ENCODE data around the gene WDR77.
A peak's percentile ranks its signal among the peaks of the same experiment; 100 is the strongest.

The WDR77 gene

GRCh38 chr1:111406321-111406768 lies 42.7 kb downstream of the WDR77 start:
- TF ChIP-seq FOXM1 (IDR thresholded peaks at IDR 0.05; ENCODE audit: borderline replicate concordance, low read depth): no peak
- TF ChIP-seq CREB1 (IDR thresholded peaks at IDR 0.05; ENCODE audit: low read depth): no peak
- no peak for TF ChIP-seq TCF12 (IDR thresholded peaks at IDR 0.05; ENCODE audit: low read depth)
- no peak for TF ChIP-seq NFIC (IDR thresholded peaks at IDR 0.05)
- TF ChIP-seq TEAD4 (IDR thresholded peaks at IDR 0.05): no peak
- TF ChIP-seq RAD21 (IDR thresholded peaks at IDR 0.05; ENCODE audit: low read depth): no peak
- no peak for TF ChIP-seq MAX (IDR thresholded peaks at IDR 0.05)
- no peak for TF ChIP-seq EP300 (IDR thresholded peaks at IDR 0.05; ENCODE audit: borderline replicate concordance)
- no peak for TF ChIP-seq ZBTB7A (IDR thresholded peaks at IDR 0.05; ENCODE audit: low read depth)
- TF ChIP-seq YY1 (IDR thresholded peaks at IDR 0.05; ENCODE audit: low read depth): no peak
- TF ChIP-seq CEBPB (IDR thresholded peaks at IDR 0.05): no peak
- no peak for TF ChIP-seq REST (IDR thresholded peaks at IDR 0.05; ENCODE audit: low read depth)
- no peak for TF ChIP-seq USF1 (IDR thresholded peaks at IDR 0.05)

GRCh38 chr1:111404588-111404987 lies 44.5 kb downstream of the WDR77 start:
- no peak for TF ChIP-seq CEBPB (IDR thresholded peaks at IDR 0.05)

- TF ChIP-seq TEAD4 (IDR thresholded peaks at IDR 0.05) (no peak), MAX (IDR thresholded peaks at IDR 0.05) (no peak), TAF1 (IDR thresholded peaks at IDR 0.05; ENCODE audit: low read depth) (no peak), FOXM1 (IDR thresholded peaks at IDR 0.05; ENCODE audit: borderline replicate concordance, low read depth) (no peak), USF1 (IDR thresholded peaks at IDR 0.05) (no peak), YY1 (IDR thresholded peaks at IDR 0.05; ENCODE audit: low read depth) (no peak)
Measured at GRCh38 chr1:111402083-111402482, 47.0 kb downstream of the WDR77 start.

GRCh38 chr1:111399792-111400610 lies 49.1 kb downstream of the WDR77 start:
- TF ChIP-seq REST (IDR thresholded peaks at IDR 0.05; ENCODE audit: low read depth) (no peak), RAD21 (IDR thresholded peaks at IDR 0.05; ENCODE audit: low read depth) (peak; percentile 68)

GRCh38 chr1:111392460-111392945 lies 56.6 kb downstream of the WDR77 start:
- TF ChIP-seq YY1 (IDR thresholded peaks at IDR 0.05; ENCODE audit: low read depth): no peak
- no peak for TF ChIP-seq MAX (IDR thresholded peaks at IDR 0.05)
- no peak for TF ChIP-seq NFIC (IDR thresholded peaks at IDR 0.05)
- no peak for TF ChIP-seq CREB1 (IDR thresholded peaks at IDR 0.05; ENCODE audit: low read depth)
- TF ChIP-seq FOXM1 (IDR thresholded peaks at IDR 0.05; ENCODE audit: borderline replicate concordance, low read depth): no peak
- no peak for TF ChIP-seq USF1 (IDR thresholded peaks at IDR 0.05)
- no peak for TF ChIP-seq EP300 (IDR thresholded peaks at IDR 0.05; ENCODE audit: borderline replicate concordance)
- no peak for TF ChIP-seq TAF1 (IDR thresholded peaks at IDR 0.05; ENCODE audit: low read depth)
- TF ChIP-seq RAD21 (IDR thresholded peaks at IDR 0.05; ENCODE audit: low read depth): no peak
- no peak for TF ChIP-seq TCF12 (IDR thresholded peaks at IDR 0.05; ENCODE audit: low read depth)
- TF ChIP-seq TEAD4 (IDR thresholded peaks at IDR 0.05): no peak
- no peak for TF ChIP-seq CEBPB (IDR thresholded peaks at IDR 0.05)
- TF ChIP-seq EGR1 (IDR thresholded peaks at IDR 0.05): no peak

GRCh38 chr1:111392042-111392441 lies 57.0 kb downstream of the WDR77 start:
- TF ChIP-seq EGR1 (IDR thresholded peaks at IDR 0.05): no peak
